Heart right ventricle (tissue), 16 donors: Measurements from ENCODE around the gene PDE9A. TPM values are rescaled to one million over a fixed set of nuclear protein-coding genes. Genes with fewer than 3 reads are reported as not detected.

Source experiments
- ATAC-seq, 8 donors: fragments of 200-7000 bp; cut with Tn5 transposase; one replicate each; pipeline ENCODE4 v1.9.1; 2020; ENCODE audit warnings: mild to moderate bottlenecking in 8 of 8, moderate library complexity in 8 of 8, moderate number of reproducible peaks in 1 of 8
- DNase-seq, 2 donors: peaks; one replicate each; pipeline ENCODE4 v3.0.0-alpha.2; 2020
- H3K27ac ChIP-seq, 10 donors: fragments of 200-600 bp; sonication (generic) in 2 of 10; one replicate each; pipeline versions ENCODE4 v1.5.0 to v1.8.0; 2020 to 2022; ENCODE audit warnings: mild to moderate bottlenecking in 3 of 10
- H3K27me3 ChIP-seq, 7 donors: fragments of 200-600 bp; one replicate each; pipeline ENCODE4 v1.8.0; 2021 to 2022; ENCODE audit warnings: mild to moderate bottlenecking in 2 of 7
- H3K36me3 ChIP-seq, 9 donors: fragments of 200-600 bp; sonication (generic) in 1 of 9; one replicate each; pipeline versions ENCODE4 v1.5.0 to v1.8.0; 2020 to 2022; ENCODE audit warnings: mild to moderate bottlenecking in 2 of 9
- H3K4me1 ChIP-seq, 9 donors: fragments of 200-600 bp; sonication (generic) in 1 of 9; one replicate each; pipeline versions ENCODE4 v1.5.0 to v1.8.0; 2020 to 2022; ENCODE audit warnings: mild to moderate bottlenecking in 4 of 9
- H3K4me3 ChIP-seq, 10 donors: fragments of 200-600 bp; sonication (generic) in 2 of 10; one replicate each; pipeline versions ENCODE4 v1.5.0 to v1.8.0; 2020 to 2022; ENCODE audit warnings: mild to moderate bottlenecking in 7 of 10, moderate library complexity in 2 of 10
- H3K9me3 ChIP-seq, 11 donors: fragments of 200-600 bp in 10 of 11; sonication (generic) in 2 of 11; one replicate each; pipeline versions ENCODE4 v1.5.0 to v1.8.0; 2013 to 2022; ENCODE audit warnings: mild to moderate bottlenecking in 2 of 11, control low read depth in 1 of 11, moderate library complexity in 1 of 11
- WGBS, 2 donors: extraction: QIAGEN DNeasy Blood & Tissue Kit; methylation state at CpG; one replicate each; pipeline ENCODE4 v1.1.7; 2013; ENCODE audit warnings: inconsistent platforms in 1 of 2; 5-methylcytosine and 5-hydroxymethylcytosine counted together
- intact Hi-C, 10 donors: fragments of 100-400 bp; cut with DNase I; formaldehyde crosslinking; loops; one replicate each; pipeline versions ENCODE4 v1.11.1 to v1.14.2; 2022
- polyA plus RNA-seq, 2 donors: library from polyadenylated mRNA; stranded (reverse); fragments of 200-250 nt; gene quantifications; one replicate each; pipeline ENCODE4 v1.2.3, GENCODE V29; 2013
- total RNA-seq, 10 donors: library from RNA; stranded (reverse); fragmentation: NEBNext Ultra II Directional in 3 of 10; extraction: Animal tissue kit (Norgen Biotek cat#: 25700) in 3 of 10; gene quantifications; one replicate each; pipeline versions ENCODE4 v1.2.1 to v1.2.4, GENCODE V29; 2021 to 2023
- TF ChIP-seq, protein P1 (sequence below), 9 donors: fragments of 200-600 bp; sonication (generic) in 2 of 9; IDR thresholded peaks; one replicate each; pipeline versions ENCODE4 v1.5.0 to v1.8.0; 2021 to 2022; ENCODE audit warnings: antibody characterized with exemption in 9 of 9, mild to moderate bottlenecking in 5 of 9, moderate library complexity in 1 of 9
- donor health status: Arrhythmogenic right ventricular cardiomyopathy.
- donor health status: ischemic (EF 13 %, LVEDD 7.1; RV severe dilation, severe dysfunction).
- donor health status: healthy with polysubstance abuse.
- donor health status: DM: no; HTN: yes; CAD: no.
- donor health status: DM: no; HTN: no; CAD: no.
- donor health status: ischemic (EF 25% LVEDD 6.9; RV normal size, moderate dysfunction).
- donor health status: ischemic (EF 25% LVEDD 5.7; RV mildly dilated, moderate dysfunction).
- donor health status: healthy.
- donor health status: DM: yes; HTN: yes; CAD: no.
- donor health status: Ischemic cardiomyopathy.
- donor health status: ischemic (EF 35%, LVEDD 5.7; RV mildly dilated, moderate dysfunction).
- donor health status: nonischemic (EF 11% LVEDD 7.7; RV severe dilation, severe dysfunction).
- donor health status: DM: yes; HTN: yes; CAD: no.
- donor health status: PGD.
- donor health status: ischemic (EF 29% LVEDD 5.4; RV normal size, mild dysfunction).
- donor health status: nonischemic (EF 23%, LVEDD 6.1; RV moderate dilation, normal function).

PDE9A gene
- total and polyA plus RNA-seq, 12 donors: 1.2 to 7.0 (median 2.2) TPM

DNA sequence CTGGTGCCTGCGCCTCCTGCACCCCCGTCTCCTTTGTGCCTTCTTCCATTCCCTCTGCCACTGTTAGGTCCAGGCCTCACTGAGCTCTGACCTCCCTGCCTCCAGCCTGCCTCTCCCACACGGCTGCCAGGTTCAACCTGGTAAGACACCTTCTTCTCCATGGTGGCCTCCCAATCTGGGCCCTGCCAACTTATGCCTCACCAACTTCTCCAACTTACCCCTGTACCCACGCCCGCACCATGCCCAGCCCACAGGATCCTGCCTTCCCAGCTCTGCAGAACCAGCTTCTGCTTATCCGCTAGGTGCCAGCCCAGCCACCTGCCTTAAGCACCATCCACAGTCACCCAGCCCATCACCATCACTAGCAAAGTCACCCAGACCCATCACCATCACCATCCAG lies 37.2 kb downstream of the PDE9A start:
- intact Hi-C loops: no loop called here
- no peak for ATAC-seq
- Histone ChIP-seq H3K27me3 (no peaks in the 10 kb centered on the region), H3K4me3 (no peak overlapping the region), H3K4me1 (peaks cover 0 to 10% (median 4%) of the 10 kb centered on the region in 9 donors), H3K36me3 (peaks cover 0 to 10% (median 0%) of the 10 kb centered on the region in 9 donors), H3K9me3 (no peaks in the 10 kb centered on the region), H3K27ac (no peak overlapping the region)
- 96 to 99% methylated on average over 6 of the region's 6 CpGs for WGBS, 2 donors
- TF ChIP-seq, protein P1, sequence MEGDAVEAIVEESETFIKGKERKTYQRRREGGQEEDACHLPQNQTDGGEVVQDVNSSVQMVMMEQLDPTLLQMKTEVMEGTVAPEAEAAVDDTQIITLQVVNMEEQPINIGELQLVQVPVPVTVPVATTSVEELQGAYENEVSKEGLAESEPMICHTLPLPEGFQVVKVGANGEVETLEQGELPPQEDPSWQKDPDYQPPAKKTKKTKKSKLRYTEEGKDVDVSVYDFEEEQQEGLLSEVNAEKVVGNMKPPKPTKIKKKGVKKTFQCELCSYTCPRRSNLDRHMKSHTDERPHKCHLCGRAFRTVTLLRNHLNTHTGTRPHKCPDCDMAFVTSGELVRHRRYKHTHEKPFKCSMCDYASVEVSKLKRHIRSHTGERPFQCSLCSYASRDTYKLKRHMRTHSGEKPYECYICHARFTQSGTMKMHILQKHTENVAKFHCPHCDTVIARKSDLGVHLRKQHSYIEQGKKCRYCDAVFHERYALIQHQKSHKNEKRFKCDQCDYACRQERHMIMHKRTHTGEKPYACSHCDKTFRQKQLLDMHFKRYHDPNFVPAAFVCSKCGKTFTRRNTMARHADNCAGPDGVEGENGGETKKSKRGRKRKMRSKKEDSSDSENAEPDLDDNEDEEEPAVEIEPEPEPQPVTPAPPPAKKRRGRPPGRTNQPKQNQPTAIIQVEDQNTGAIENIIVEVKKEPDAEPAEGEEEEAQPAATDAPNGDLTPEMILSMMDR (IDR thresholded peaks at IDR 0.05): no peak
- DNase-seq: no peak

DNA sequence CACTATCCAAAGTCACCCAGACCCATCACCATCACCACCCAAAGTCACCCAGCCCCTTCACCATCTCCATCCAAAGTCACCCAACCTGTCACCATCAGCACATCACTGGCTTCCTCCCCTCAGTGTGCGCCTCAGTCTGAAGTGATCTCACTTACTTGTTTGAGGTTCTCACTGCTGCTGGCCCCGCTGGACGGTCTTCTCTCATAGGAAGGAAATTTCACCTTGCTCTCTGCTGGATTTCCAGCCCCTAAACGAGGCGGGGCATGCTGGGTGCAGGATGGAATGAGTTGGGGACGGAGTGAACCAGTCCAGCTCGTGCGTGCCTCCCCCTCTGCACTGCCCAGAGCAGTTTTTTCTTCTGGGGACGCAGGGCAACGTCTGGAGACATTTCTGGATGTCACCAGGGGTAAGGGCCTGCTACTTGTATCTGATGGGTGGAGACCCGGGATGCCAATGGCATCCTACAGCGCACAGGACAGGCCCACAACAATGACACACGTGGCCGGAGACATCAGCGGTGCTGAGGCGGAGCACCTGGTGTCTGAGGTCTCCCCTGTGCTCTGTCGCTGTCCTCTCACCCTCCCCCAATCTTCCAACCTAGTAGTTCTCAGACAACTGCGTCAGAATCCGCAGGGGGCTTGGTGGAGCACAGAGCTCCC lies 38.6 kb downstream of the PDE9A start:
- no peak overlapping the region for H3K27ac ChIP-seq
- peaks cover 0 to 5% (median 0%) of the 10 kb centered on the region in 7 donors for H3K27me3 ChIP-seq
- TF ChIP-seq, protein P1 (IDR thresholded peaks at IDR 0.05): no peak
- no peaks in the 10 kb centered on the region for H3K9me3 ChIP-seq
- H3K4me3 ChIP-seq: no peak overlapping the region
- peaks cover 0 to 18% (median 8%) of the 10 kb centered on the region in 9 donors for H3K4me1 ChIP-seq
- peaks cover 0 to 8% (median 0%) of the 10 kb centered on the region in 9 donors for H3K36me3 ChIP-seq
- WGBS, 2 donors: 91 to 94% methylated on average over 19 of the region's 19 CpGs
- no peak for DNase-seq
- intact Hi-C loops: no loop called here
- ATAC-seq: no peak

DNA sequence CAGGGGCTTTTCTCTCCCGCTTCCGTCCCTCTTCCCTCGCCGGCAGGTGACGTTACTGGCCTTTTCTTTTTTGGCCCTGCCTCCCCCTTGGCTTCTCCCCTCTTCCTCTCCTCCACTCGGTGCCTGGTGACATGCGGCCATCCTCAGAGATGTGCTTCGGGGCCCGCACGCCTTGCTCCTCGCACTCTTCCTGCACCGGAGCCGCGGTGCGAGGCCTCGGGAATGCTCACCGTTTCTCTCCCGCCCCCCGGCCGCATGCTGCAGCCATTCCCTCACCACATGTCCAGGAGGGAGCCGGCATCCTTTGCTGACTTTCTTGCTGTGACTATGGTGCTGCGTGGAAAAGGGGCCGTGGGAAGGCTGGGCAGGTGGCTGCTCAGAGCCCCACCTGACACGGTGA lies 39.3 kb downstream of the PDE9A start:
- 92 to 95% methylated on average over 24 of the region's 24 CpGs for WGBS, 2 donors
- H3K27me3 ChIP-seq: peaks cover 0 to 9% (median 0%) of the 10 kb centered on the region in 7 donors
- H3K4me3 ChIP-seq: no peak overlapping the region
- intact Hi-C loops: no loop called here
- peaks cover 0 to 18% (median 8%) of the 10 kb centered on the region in 9 donors for H3K4me1 ChIP-seq
- no peak for ATAC-seq
- TF ChIP-seq, protein P1 (IDR thresholded peaks at IDR 0.05): no peak
- H3K27ac ChIP-seq: no peak overlapping the region
- DNase-seq: no peak
- H3K9me3 ChIP-seq: no peaks in the 10 kb centered on the region
- peaks cover 0 to 8% (median 0%) of the 10 kb centered on the region in 9 donors for H3K36me3 ChIP-seq

DNA sequence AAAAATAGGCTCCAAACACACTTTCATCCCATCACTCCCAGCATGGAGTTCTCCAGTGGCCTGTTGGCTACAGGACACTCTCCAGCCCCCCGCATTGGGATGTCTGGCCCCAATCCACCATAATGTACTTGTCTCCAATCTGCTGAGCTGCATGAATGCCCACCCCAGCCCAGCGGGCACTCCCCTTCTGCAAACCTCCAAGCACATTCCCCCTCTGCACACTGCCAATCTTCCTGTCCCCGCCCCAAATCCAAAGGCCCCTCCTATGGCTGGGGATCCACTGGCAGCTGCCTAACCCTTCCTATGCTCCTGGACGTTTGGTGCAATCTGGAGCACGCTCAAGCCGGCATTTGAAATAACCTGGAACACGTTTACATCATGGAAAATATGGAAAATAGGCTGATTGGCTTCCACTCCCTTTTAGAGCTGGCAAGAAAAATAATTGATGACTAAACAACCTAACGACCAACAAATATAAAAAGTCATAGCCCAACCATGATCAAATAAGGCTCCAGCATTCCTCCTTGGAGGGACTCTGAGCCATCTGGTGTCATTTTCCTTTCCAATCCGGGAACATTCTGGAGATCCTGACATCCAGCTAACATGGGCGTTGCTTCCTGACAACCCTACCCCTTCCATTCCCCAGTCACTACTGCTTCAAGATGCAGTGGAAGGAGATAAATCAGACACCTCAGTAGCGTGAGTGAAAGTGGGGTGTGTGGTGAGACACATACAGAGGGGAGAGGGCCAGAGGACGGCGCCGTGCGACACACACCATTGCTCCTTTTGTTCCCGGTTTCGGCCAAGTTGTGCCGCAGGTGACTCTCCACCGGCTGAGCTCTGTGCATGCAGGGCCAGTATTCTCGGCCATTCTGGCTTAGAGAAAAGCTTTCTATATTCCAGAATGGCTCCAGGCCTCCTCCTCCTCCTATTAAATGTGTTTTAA lies 41.6 kb downstream of the PDE9A start:
- H3K4me1 ChIP-seq: peaks cover 0 to 18% (median 8%) of the 10 kb centered on the region in 9 donors
- 76 to 87% methylated on average over 20 of the region's 20 CpGs for WGBS, 2 donors
- ATAC-seq (peak in 2 of 8 donors; percentile 7 to 15), DNase-seq (no peak)
- H3K36me3 ChIP-seq: peaks cover 0 to 18% (median 0%) of the 10 kb centered on the region in 9 donors
- no peaks in the 10 kb centered on the region for H3K9me3 ChIP-seq
- TF ChIP-seq, protein P1 (IDR thresholded peaks at IDR 0.05): no peak
- intact Hi-C loops: loop anchor here in 1 of 10 donors (5.0 kb wide), 1 partner anchor 57 kb away; no protein-coding TSS in a partner anchor
- H3K4me3 ChIP-seq: no peak overlapping the region
- peaks cover 0 to 9% (median 0%) of the 10 kb centered on the region in 7 donors for H3K27me3 ChIP-seq
- no peak overlapping the region for H3K27ac ChIP-seq
